Keratinocyte (primary cell): ENCODE data around the gene CCER1. TPM values are rescaled to one million over a fixed set of nuclear protein-coding genes. Genes with fewer than 3 reads are reported as not detected.

Experiments
- DNase-seq: peaks from one replicate; pipeline ENCODE4 v3.0.0-alpha.2; 2011; ENCODE audit warnings: low read depth, missing footprints, low spot score
- FAIRE-seq: peaks from 2 replicates; lab custom pipeline; 2011; peaks lifted over from hg19 to GRCh38; lab: Jason Lieb, UNC
- H2AFZ ChIP-seq: 2 replicates; pipeline ENCODE4 v1.6.0; 2012; ENCODE audit warnings: low read length, control low read depth, inconsistent platforms; ENCODE audit not compliant: control insufficient read depth
- H3K27ac ChIP-seq: 2 replicates; pipeline ENCODE4 v1.5.1; 2011; ENCODE audit warnings: low read length; ENCODE audit not compliant: control insufficient read depth, insufficient read depth
- H3K27me3 ChIP-seq: 3 replicates; pipeline ENCODE4 v1.6.0; 2011; ENCODE audit warnings: low read length; ENCODE audit not compliant: control insufficient read depth, insufficient read depth; ENCODE audit errors: extremely low read depth
- H3K36me3 ChIP-seq, 2 experiments: 2 replicates in 1 of 2; 3 replicates in 1 of 2; pipeline ENCODE4 v1.5.1; 2011; ENCODE audit warnings: low read length in 2 of 2, mild to moderate bottlenecking in 1 of 2; ENCODE audit not compliant: control insufficient read depth in 2 of 2, insufficient read depth in 2 of 2; ENCODE audit errors: extremely low read depth in 1 of 2
- H3K4me1 ChIP-seq: 3 replicates; pipeline ENCODE4 v1.5.1; 2011; ENCODE audit warnings: low read length; ENCODE audit not compliant: control insufficient read depth, insufficient read depth; ENCODE audit errors: extremely low read depth
- H3K4me2 ChIP-seq: 3 replicates; pipeline ENCODE4 v1.6.0; 2011; ENCODE audit warnings: low read depth, low read length; ENCODE audit not compliant: control insufficient read depth, insufficient read depth; ENCODE audit errors: extremely low read depth
- H3K4me3 ChIP-seq, 3 experiments: fragments of 200-600 bp in 1 of 3; sonication (generic) in 1 of 3; 2 replicates in 2 of 3; 3 replicates in 1 of 3; pipeline ENCODE4 v1.5.1; 2011 to 2016; ENCODE audit warnings: low read length in 3 of 3, mild to moderate bottlenecking in 3 of 3, control low read depth in 2 of 3, inconsistent platforms in 1 of 3, low read depth in 1 of 3, mixed read lengths in 1 of 3, mixed run types in 1 of 3, moderate library complexity in 1 of 3; ENCODE audit not compliant: control insufficient read depth in 2 of 3, insufficient read depth in 2 of 3; ENCODE audit errors: extremely low read depth in 1 of 3
- H3K79me2 ChIP-seq: 2 replicates; pipeline ENCODE4 v1.6.0; 2012; ENCODE audit warnings: low read length; ENCODE audit not compliant: control insufficient read depth, insufficient read depth
- H3K9ac ChIP-seq: 3 replicates; pipeline ENCODE4 v1.6.0; 2011; ENCODE audit warnings: low read length; ENCODE audit not compliant: control insufficient read depth, insufficient read depth; ENCODE audit errors: extremely low read depth
- H3K9me1 ChIP-seq: 3 replicates; pipeline ENCODE4 v1.6.0; 2011; ENCODE audit warnings: low read length; ENCODE audit not compliant: control insufficient read depth, insufficient read depth; ENCODE audit errors: extremely low read depth
- H3K9me3 ChIP-seq: 2 replicates; pipeline ENCODE4 v1.5.1; 2012; ENCODE audit warnings: low read depth, low read length; ENCODE audit not compliant: control insufficient read depth
- H4K20me1 ChIP-seq: 3 replicates; pipeline ENCODE4 v1.6.0; 2011; ENCODE audit warnings: low read length; ENCODE audit not compliant: control insufficient read depth, insufficient read depth; ENCODE audit errors: extremely low read depth
- EZH2 ChIP-seq: IDR thresholded peaks from one replicate; pipeline ENCODE4 v1.6.1; 2012; ENCODE audit warnings: inconsistent platforms, mild to moderate bottlenecking, low read length, moderate library complexity
- dilution Hi-C: fragments of 300-500 bp; cut with MboI; formaldehyde crosslinking; loops from one replicate; pipeline ENCODE4 v1.7.0; 2020; ENCODE audit warnings: low sequenced_read_pairs; ENCODE audit not compliant: extremely low pct_ligation_motif_present
- polyA plus RNA-seq, 5 experiments: library from polyadenylated mRNA; depleted of rRNA in 3 of 5; stranded (reverse) in 3 of 5; stranded (forward) in 1 of 5; unstranded in 1 of 5; fragments of >200 nt; gene quantifications; 1 replicate in 1 of 5; 2 replicates in 3 of 5; 3 replicates in 1 of 5; pipeline versions ENCODE4 v1.2.1 to v1.2.3, GENCODE V29; 2011 to 2012; ENCODE audit warnings: missing spikeins in 2 of 5, low read depth in 1 of 5, low replicate concordance in 1 of 5
- TF ChIP-seq, protein P1 (sequence below), 3 experiments: IDR thresholded peaks in 1 of 3; conservative IDR thresholded peaks in 1 of 3; optimal IDR thresholded peaks in 1 of 3; 2 replicates in 2 of 3; 3 replicates in 1 of 3; pipeline versions ENCODE3 to v1.5.1; 2011; ENCODE audit warnings: low read length in 3 of 3, mild to moderate bottlenecking in 3 of 3, moderate library complexity in 2 of 3, control low read depth in 1 of 3, inconsistent platforms in 1 of 3; ENCODE audit not compliant: insufficient read depth in 2 of 3; ENCODE audit errors: extremely low read depth in 1 of 3

The CCER1 gene
- polyA plus RNA-seq, 1 donor (not counting 4 experiments of a cell fraction or from before 2014, with no cell fraction given): not detected

DNA sequence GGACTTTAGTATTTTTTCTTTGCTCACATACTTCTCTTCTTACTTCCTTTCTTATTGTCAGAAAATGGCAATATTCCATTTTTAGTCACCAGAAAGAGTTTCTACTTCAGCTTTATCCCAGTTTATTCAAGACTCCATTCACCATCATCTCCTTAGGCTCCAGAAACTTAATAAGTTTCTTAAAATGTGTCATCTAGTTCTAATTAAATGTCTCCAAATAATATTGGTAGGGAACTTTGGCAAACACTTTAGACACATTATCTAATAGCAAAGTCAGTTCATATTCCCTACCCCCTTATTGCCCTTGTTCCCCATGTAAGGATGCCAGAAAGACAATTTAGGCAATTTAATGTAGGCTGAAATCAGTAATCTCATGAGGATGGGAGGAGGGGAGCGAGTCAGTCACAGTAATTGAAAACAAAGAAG is 34.7 kb upstream of the CCER1 start:
- Histone ChIP-seq H3K79me2 (no peaks in the 10 kb centered on the region), H3K4me1 (no peaks in the 10 kb centered on the region), H4K20me1 (no peaks in the 10 kb centered on the region), H3K27ac (no peak overlapping the region), H2AFZ (no peak overlapping the region), H3K9ac (no peak overlapping the region), H3K36me3 (no peaks in the 10 kb centered on the region), H3K4me2 (no peak overlapping the region), H3K4me3 (no peak overlapping the region), H3K9me3 (peaks cover 2% of the 10 kb centered on the region), H3K9me1 (no peaks in the 10 kb centered on the region), H3K27me3 (no peaks in the 10 kb centered on the region)
- FAIRE-seq: no peak
- DNase-seq: no peak
- TF ChIP-seq, protein P1, sequence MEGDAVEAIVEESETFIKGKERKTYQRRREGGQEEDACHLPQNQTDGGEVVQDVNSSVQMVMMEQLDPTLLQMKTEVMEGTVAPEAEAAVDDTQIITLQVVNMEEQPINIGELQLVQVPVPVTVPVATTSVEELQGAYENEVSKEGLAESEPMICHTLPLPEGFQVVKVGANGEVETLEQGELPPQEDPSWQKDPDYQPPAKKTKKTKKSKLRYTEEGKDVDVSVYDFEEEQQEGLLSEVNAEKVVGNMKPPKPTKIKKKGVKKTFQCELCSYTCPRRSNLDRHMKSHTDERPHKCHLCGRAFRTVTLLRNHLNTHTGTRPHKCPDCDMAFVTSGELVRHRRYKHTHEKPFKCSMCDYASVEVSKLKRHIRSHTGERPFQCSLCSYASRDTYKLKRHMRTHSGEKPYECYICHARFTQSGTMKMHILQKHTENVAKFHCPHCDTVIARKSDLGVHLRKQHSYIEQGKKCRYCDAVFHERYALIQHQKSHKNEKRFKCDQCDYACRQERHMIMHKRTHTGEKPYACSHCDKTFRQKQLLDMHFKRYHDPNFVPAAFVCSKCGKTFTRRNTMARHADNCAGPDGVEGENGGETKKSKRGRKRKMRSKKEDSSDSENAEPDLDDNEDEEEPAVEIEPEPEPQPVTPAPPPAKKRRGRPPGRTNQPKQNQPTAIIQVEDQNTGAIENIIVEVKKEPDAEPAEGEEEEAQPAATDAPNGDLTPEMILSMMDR (optimal IDR thresholded peaks at IDR 0.05 in 1 of 3, IDR thresholded peaks at IDR 0.05 in 1 of 3, conservative IDR thresholded peaks at IDR 0.05 in 1 of 3; ENCODE audit: extremely low read depth in 1 of 3, insufficient read depth in 2 of 3, low read length in 3 of 3): no peak
- no peak for TF ChIP-seq EZH2
- dilution Hi-C loops: loop anchor here (25.0 kb wide), 1 partner anchor 348 kb away; no protein-coding TSS in a partner anchor

DNA sequence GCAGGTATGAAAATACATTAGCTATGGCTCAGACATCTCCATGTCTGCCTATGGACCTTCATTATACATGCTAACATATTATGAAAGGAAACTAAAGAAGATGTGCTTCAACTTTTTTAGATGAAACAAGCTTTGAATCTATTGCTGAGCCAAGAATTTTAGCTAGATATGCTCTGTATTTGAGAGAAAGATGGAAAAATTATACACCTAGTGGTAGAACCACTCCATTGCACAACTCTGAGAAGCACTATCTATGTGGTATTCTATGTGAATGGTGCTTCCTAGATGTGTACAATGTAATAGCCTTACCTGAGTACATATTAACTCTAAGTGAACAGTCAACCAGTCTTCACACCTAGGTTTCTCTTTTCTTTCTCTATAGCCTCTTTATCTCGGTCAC is 32.5 kb upstream of the CCER1 start:
- no peak overlapping the region for H3K27ac ChIP-seq
- DNase-seq: no peak
- TF ChIP-seq, protein P1 (optimal IDR thresholded peaks at IDR 0.05 in 1 of 3, IDR thresholded peaks at IDR 0.05 in 1 of 3, conservative IDR thresholded peaks at IDR 0.05 in 1 of 3; ENCODE audit: extremely low read depth in 1 of 3, insufficient read depth in 2 of 3, low read length in 3 of 3): no peak
- no peak for TF ChIP-seq EZH2

More for the DNA sequence above, 32.5 kb upstream of the CCER1 start:
- no peak overlapping the region for H3K4me2 ChIP-seq
- dilution Hi-C loops: loop anchor here (25.0 kb wide), 1 partner anchor 350 kb away; no protein-coding TSS in a partner anchor
- H3K27me3 ChIP-seq: no peaks in the 10 kb centered on the region
- FAIRE-seq: no peak
- no peaks in the 10 kb centered on the region for H3K4me1 ChIP-seq
- no peak overlapping the region for H3K4me3 ChIP-seq
- H2AFZ ChIP-seq: no peak overlapping the region
- no peaks in the 10 kb centered on the region for H3K36me3 ChIP-seq
- no peaks in the 10 kb centered on the region for H3K79me2 ChIP-seq
- peaks cover 2% of the 10 kb centered on the region for H3K9me3 ChIP-seq
- no peak overlapping the region for H3K9ac ChIP-seq
- no peaks in the 10 kb centered on the region for H4K20me1 ChIP-seq
- no peaks in the 10 kb centered on the region for H3K9me1 ChIP-seq
